Endothelial cell of umbilical vein (primary cell): ENCODE results near the gene KAT7.

ENCODE experiments used
- EZH2 ChIP-seq: IDR thresholded peaks from 2 replicates; pipeline ENCODE4 v1.6.1; 2012; ENCODE audit warnings: borderline replicate concordance, low read depth, mild to moderate bottlenecking, moderate library complexity, low read length, inconsistent platforms; ENCODE audit not compliant: severe bottlenecking
- FOS ChIP-seq: IDR thresholded peaks from 2 replicates; pipeline ENCODE4 v1.6.1; 2011; ENCODE audit warnings: mild to moderate bottlenecking, low read length, moderate library complexity, borderline replicate concordance; ENCODE audit not compliant: insufficient read depth
- GATA2 ChIP-seq: IDR thresholded peaks from 2 replicates; pipeline ENCODE4 v1.7.0; 2011; ENCODE audit warnings: low read depth, mild to moderate bottlenecking, moderate library complexity, mixed read lengths, low read length; ENCODE audit not compliant: insufficient read length, insufficient read depth
- MYC ChIP-seq: IDR thresholded peaks from one replicate; pipeline ENCODE4 v1.6.1; 2011; ENCODE audit warnings: mild to moderate bottlenecking, low read depth, low read length
- POLR2A ChIP-seq: IDR thresholded peaks from 2 replicates; pipeline ENCODE4 v1.6.1; 2012; ENCODE audit warnings: low read depth, mild to moderate bottlenecking, control low read depth, low read length
- POLR2AphosphoS5 ChIP-seq: IDR thresholded peaks from 2 replicates; pipeline ENCODE4 v1.6.1; 2012; ENCODE audit warnings: low read depth, mild to moderate bottlenecking, control low read depth, low read length, moderate library complexity; ENCODE audit not compliant: insufficient read depth
- TF ChIP-seq, protein P1 (sequence below), 2 donors: IDR thresholded peaks; 1 replicate in 1 of 2; 2 replicates in 1 of 2; pipeline ENCODE4 v1.5.1; 2011; ENCODE audit warnings: low read length in 2 of 2, mild to moderate bottlenecking in 2 of 2, moderate library complexity in 2 of 2, control low read depth in 1 of 2, inconsistent platforms in 1 of 2, low read depth in 1 of 2; ENCODE audit not compliant: insufficient read depth in 1 of 2; ENCODE audit errors: extremely low read depth in 1 of 2
- TF ChIP-seq, protein P2 (sequence below): IDR thresholded peaks from 2 replicates; pipeline ENCODE4 v1.6.1; 2011; ENCODE audit not compliant: insufficient read depth, insufficient read length

DNA sequence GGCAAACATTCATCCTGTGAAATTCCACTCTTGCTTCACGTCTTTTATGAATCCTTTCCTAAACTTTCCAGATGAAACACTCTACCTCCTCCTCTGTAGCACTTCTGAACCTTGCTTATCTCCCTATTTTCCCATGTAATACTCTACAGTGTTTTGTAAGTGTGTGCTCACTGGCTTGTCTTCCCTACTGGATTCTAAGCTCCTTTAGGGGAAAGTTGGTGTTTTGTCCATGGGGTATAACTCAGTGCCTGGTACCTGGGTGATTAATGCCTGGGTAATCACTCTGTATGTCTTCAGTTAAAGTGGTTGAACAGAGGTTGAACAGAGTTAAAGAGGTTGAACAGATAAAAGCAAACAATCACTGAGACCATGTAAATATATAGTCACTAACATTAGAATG lies 3.8 kb upstream of the KAT7 start:
- TF ChIP-seq, protein P1, sequence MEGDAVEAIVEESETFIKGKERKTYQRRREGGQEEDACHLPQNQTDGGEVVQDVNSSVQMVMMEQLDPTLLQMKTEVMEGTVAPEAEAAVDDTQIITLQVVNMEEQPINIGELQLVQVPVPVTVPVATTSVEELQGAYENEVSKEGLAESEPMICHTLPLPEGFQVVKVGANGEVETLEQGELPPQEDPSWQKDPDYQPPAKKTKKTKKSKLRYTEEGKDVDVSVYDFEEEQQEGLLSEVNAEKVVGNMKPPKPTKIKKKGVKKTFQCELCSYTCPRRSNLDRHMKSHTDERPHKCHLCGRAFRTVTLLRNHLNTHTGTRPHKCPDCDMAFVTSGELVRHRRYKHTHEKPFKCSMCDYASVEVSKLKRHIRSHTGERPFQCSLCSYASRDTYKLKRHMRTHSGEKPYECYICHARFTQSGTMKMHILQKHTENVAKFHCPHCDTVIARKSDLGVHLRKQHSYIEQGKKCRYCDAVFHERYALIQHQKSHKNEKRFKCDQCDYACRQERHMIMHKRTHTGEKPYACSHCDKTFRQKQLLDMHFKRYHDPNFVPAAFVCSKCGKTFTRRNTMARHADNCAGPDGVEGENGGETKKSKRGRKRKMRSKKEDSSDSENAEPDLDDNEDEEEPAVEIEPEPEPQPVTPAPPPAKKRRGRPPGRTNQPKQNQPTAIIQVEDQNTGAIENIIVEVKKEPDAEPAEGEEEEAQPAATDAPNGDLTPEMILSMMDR (IDR thresholded peaks at IDR 0.05; ENCODE audit: extremely low read depth in 1 of 2, insufficient read depth in 1 of 2, low read depth in 1 of 2, low read length in 2 of 2): no peak
- TF ChIP-seq POLR2AphosphoS5 (no peak), POLR2A (no peak), EZH2 (no peak), FOS (no peak), MYC (no peak), GATA2 (no peak)
- TF ChIP-seq, protein P2, sequence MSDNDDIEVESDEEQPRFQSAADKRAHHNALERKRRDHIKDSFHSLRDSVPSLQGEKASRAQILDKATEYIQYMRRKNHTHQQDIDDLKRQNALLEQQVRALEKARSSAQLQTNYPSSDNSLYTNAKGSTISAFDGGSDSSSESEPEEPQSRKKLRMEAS: no peak
